Activated naive CD4-positive, alpha-beta T cell treated with anti-CD3 and anti-CD28 coated beads, Interleukin-2, amount 10 ng/mL, durations not matched to agents 7 days and 5 days (primary cell): Measurements from ENCODE around the gene NIM1K.
A peak's percentile ranks its signal among the peaks of the same experiment; 100 is the strongest.
"Not testable (repeated sequence)": the region's sequence is repeated elsewhere in the genome, so short reads cannot be mapped to it uniquely, and the experiment has no call there.

Source experiments
- CTCF ChIA-PET: fragments of 350-600 bp; sonication (Branson Sonifier 250); formaldehyde crosslinking; loops from one replicate; lab custom pipeline; 2021; ENCODE audit warnings: antibody characterized with exemption; lab: Charles Lee
- DNase-seq: peaks from one replicate; pipeline ENCODE4 v3.0.0-alpha.2; 2020
- H3K27ac Mint-ChIP-seq: one replicate; pipeline ENCODE4 v1.8.0; 2021; ENCODE audit warnings: mild to moderate bottlenecking, moderate library complexity, mixed read lengths
- H3K27me3 Mint-ChIP-seq: one replicate; pipeline ENCODE4 v1.8.0; 2021; ENCODE audit warnings: mild to moderate bottlenecking, mixed read lengths
- H3K36me3 Mint-ChIP-seq: one replicate; pipeline ENCODE4 v1.8.0; 2021; ENCODE audit warnings: mixed read lengths
- H3K4me1 Mint-ChIP-seq: one replicate; pipeline ENCODE4 v1.8.0; 2021; ENCODE audit warnings: mixed read lengths
- H3K4me3 Mint-ChIP-seq: one replicate; pipeline ENCODE4 v1.8.0; 2021; ENCODE audit warnings: mild to moderate bottlenecking, moderate library complexity, mixed read lengths
- H3K9me3 Mint-ChIP-seq: one replicate; pipeline ENCODE4 v1.8.0; 2021; ENCODE audit warnings: mixed read lengths

The NIM1K gene

DNA sequence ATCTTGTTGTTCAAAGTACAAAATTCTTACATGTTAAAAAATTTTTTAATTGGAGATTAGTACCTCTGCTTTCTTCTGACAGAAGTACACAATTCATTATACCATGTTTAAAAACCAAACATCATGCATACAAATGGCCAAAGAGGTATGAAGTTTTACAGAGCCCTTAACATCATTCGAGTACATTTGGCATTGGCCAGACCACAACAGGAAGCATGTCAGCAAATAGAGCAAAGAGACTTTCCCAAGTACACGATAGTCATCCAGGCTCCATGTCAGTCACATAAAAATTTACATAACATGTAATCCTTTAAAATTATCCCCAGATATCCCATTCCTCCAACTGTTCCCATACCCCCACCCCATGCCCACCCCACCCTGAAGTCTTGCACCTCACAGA is 98.7 kb downstream of the NIM1K start:
- CTCF ChIA-PET = no interaction called here
- no peak for DNase-seq
- H3K4me3 Mint-ChIP-seq = no peak overlapping the region
- H3K27ac Mint-ChIP-seq = no peak overlapping the region
- H3K9me3 Mint-ChIP-seq = no peaks in the 10 kb centered on the region
- H3K27me3 Mint-ChIP-seq = no peaks in the 10 kb centered on the region
- peaks cover 5% of the 10 kb centered on the region for H3K4me1 Mint-ChIP-seq
- H3K36me3 Mint-ChIP-seq = peaks cover 68% of the 10 kb centered on the region

DNA sequence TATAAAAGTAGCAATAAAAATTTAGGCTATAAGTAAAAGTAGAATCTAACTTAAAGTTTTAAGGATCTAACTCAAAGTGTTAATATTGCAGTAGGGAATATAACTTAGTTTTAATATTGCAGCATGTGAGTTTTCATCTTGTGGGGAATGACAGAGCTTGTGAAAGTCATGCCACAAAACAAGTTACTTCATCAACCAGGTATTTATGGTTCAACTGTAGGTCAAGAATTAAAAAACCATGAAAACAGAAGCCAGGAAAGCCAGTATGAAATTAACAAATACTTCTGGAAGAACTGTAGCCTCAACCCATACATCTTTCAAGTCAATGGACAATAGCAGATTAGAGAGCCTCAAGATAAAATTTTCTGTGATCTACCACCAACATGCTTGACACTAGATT is 102.2 kb downstream of the NIM1K start:
- CTCF ChIA-PET = interaction anchor here (1.4 kb wide), 1 partner anchor 190 kb away, joined by 3 read pairs; the partner anchor contains the start of gene TMEM267
- peaks cover 8% of the 10 kb centered on the region for H3K4me1 Mint-ChIP-seq
- H3K36me3 Mint-ChIP-seq = peaks cover 71% of the 10 kb centered on the region
- no peak overlapping the region for H3K27ac Mint-ChIP-seq
- H3K4me3 Mint-ChIP-seq = no peak overlapping the region
- no peaks in the 10 kb centered on the region for H3K9me3 Mint-ChIP-seq
- DNase-seq = no peak
- no peaks in the 10 kb centered on the region for H3K27me3 Mint-ChIP-seq

DNA sequence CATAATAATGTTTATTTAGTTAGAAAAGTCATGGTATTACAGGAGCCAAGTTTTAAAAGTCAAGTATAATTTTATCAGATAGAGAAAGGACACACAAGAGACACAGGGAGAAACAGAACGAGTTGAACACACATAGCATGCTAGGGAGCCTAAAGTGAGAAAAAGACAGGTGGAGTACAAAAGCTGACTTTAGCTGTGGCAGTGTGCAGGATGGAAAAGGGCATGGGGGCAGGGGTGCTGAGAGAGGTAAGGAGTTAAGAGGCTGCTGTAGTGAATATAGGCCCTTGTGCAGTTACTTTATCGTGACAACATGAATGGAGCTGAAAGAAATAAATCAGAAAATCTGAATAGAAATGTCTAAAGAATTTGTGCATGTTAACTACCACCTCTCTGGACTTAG is 103.2 kb downstream of the NIM1K start:
- peaks cover 10% of the 10 kb centered on the region for H3K4me1 Mint-ChIP-seq
- no peaks in the 10 kb centered on the region for H3K27me3 Mint-ChIP-seq
- H3K4me3 Mint-ChIP-seq = no peak overlapping the region
- H3K9me3 Mint-ChIP-seq = no peaks in the 10 kb centered on the region
- peaks cover 68% of the 10 kb centered on the region for H3K36me3 Mint-ChIP-seq
- no peak overlapping the region for H3K27ac Mint-ChIP-seq
- CTCF ChIA-PET = interaction anchor here (1.0 to 1.4 kb wide), 2 partner anchors 11 to 189 kb away, joined by 3 read pairs; partner anchors contain the start of gene TMEM267
- no peak for DNase-seq

GRCh38 chr5:43296835-43297234 is 104.8 kb downstream of the NIM1K start:
- Mint-ChIP-seq H3K4me1 (peaks cover 15% of the 10 kb centered on the region), H3K27me3 (no peaks in the 10 kb centered on the region), H3K9me3 (no peaks in the 10 kb centered on the region), H3K27ac (no peak overlapping the region), H3K4me3 (no peak overlapping the region), H3K36me3 (peaks cover 68% of the 10 kb centered on the region)
- CTCF ChIA-PET = no interaction called here
- no peak for DNase-seq

- Mint-ChIP-seq H3K27me3 (no peaks in the 10 kb centered on the region), H3K4me3 (no peak overlapping the region), H3K9me3 (no peaks in the 10 kb centered on the region), H3K27ac (no peak overlapping the region), H3K36me3 (peaks cover 72% of the 10 kb centered on the region), H3K4me1 (peaks cover 28% of the 10 kb centered on the region)
- CTCF ChIA-PET = no interaction called here
- no peak for DNase-seq
Observed at GRCh38 chr5:43298443-43298842, 106.4 kb downstream of the NIM1K start.

DNA sequence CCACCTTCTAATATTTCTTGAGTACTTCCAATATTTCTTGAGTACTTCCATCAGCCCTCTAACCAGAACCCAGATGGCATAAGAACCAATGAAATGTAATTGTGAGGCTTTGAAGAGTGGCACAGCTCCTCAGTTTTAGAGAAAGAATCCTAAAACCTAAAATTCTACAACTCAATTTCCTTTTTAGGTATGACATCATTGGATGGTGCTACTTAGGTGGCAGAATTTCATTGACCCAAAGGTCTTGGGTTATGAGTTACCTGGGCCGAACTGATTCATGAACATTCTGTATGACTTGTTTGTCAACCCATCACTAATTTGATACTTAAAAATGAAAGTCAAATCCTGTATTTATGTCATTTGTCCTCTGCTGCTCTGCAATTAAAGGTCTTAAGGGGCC is 108.1 kb downstream of the NIM1K start:
- Mint-ChIP-seq H3K4me3 (no peak overlapping the region), H3K4me1 (peaks cover 44% of the 10 kb centered on the region), H3K27ac (no peak overlapping the region), H3K27me3 (no peaks in the 10 kb centered on the region), H3K9me3 (no peaks in the 10 kb centered on the region), H3K36me3 (peaks cover 69% of the 10 kb centered on the region)
- DNase-seq = no peak
- CTCF ChIA-PET = interaction anchor here (1.6 kb wide), 1 partner anchor 12 kb away, joined by 5 read pairs; no protein-coding TSS in a partner anchor

DNA sequence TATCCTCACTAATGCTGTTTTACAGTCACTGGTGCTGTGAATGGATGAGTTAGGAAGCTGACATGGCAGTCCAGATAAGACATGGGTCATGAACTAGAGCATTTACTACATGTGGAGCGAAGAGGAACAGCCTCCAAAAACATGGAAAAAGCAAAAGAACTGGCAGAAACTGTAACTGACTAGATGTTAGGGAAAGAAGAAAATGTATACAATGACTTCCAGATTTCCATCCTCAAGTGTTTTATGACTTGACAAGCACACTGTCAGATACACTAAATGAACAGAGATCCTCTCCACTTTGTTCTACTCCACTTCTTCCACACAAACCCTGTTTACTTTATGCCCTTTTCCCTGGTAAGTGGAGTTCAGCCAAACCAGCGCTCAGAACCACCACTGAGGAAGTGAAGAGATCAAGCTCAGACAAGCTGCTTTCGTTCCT is 109.6 kb downstream of the NIM1K start:
- H3K27ac Mint-ChIP-seq = peak overlapping the region; percentile 50
- no peaks in the 10 kb centered on the region for H3K9me3 Mint-ChIP-seq
- peaks cover 55% of the 10 kb centered on the region for H3K4me1 Mint-ChIP-seq
- H3K27me3 Mint-ChIP-seq = no peaks in the 10 kb centered on the region
- no peak overlapping the region for H3K4me3 Mint-ChIP-seq
- peaks cover 64% of the 10 kb centered on the region for H3K36me3 Mint-ChIP-seq
- no peak for DNase-seq
- CTCF ChIA-PET = interaction anchor here (1.2 to 1.6 kb wide), 2 partner anchors 10 to 88 kb away, joined by 3 to 5 read pairs; no protein-coding TSS in a partner anchor

DNA sequence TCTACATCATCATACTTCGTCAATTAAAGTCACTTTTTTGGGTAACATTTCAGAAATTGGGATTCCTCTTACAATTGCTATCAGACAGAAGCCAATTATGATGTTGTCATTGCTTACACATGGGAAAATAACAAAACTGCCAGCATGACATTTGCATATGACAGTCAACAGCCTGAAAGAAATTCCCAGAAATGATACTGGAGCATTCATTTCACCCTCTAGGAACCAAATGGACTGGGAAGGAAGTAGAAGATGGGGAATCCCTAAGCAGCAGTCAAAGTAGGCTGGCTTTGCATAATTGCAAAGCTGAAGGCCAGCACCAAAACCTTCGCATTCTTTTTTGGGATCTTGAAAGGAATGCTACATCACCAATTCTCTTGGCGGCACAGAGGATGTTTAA is 110.5 kb downstream of the NIM1K start:
- H3K4me1 Mint-ChIP-seq = peaks cover 59% of the 10 kb centered on the region
- DNase-seq = no peak
- CTCF ChIA-PET = interaction anchor here (0.7 to 2.3 kb wide), 3 partner anchors 11 to 230 kb away, joined by 3 to 9 read pairs (median 3); partner anchors contain the start of gene HMGCS1
- H3K9me3 Mint-ChIP-seq = no peaks in the 10 kb centered on the region
- no peak overlapping the region for H3K4me3 Mint-ChIP-seq
- H3K27ac Mint-ChIP-seq = peak overlapping the region; percentile 57
- H3K36me3 Mint-ChIP-seq = peaks cover 59% of the 10 kb centered on the region
- no peaks in the 10 kb centered on the region for H3K27me3 Mint-ChIP-seq

- peaks cover 59% of the 10 kb centered on the region for H3K36me3 Mint-ChIP-seq
- peak overlapping the region; percentile 12 for H3K27ac Mint-ChIP-seq
- H3K9me3 Mint-ChIP-seq = no peaks in the 10 kb centered on the region
- DNase-seq = no peak
- CTCF ChIA-PET = interaction anchor here (0.7 to 2.3 kb wide), 3 partner anchors 10 to 230 kb away, joined by 3 to 9 read pairs (median 3); partner anchors contain the start of gene HMGCS1
- H3K4me3 Mint-ChIP-seq = no peak overlapping the region
- H3K27me3 Mint-ChIP-seq = no peaks in the 10 kb centered on the region
- H3K4me1 Mint-ChIP-seq = peaks cover 62% of the 10 kb centered on the region
Observed at GRCh38 chr5:43303242-43303641, 111.2 kb downstream of the NIM1K start.

DNA sequence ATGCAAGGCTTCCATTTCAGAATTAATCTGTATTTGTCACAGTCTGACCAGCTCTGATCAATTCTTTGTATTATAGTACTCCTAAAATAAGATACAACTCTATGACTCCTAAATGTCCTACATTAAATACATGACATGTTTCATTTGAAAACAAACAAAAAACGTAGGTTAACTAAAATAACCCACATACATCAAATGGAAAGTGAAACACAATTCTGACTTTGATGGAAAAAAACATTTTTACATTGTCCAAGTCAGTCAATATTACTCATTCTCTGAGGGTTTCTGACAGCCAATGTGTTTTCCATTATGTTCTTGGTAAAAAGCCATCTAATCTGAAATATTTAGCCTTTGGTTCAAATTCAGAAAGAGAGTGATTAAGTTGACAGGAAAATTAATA is 112.5 kb downstream of the NIM1K start:
- Mint-ChIP-seq H3K9me3 (no peaks in the 10 kb centered on the region), H3K4me1 (peaks cover 71% of the 10 kb centered on the region), H3K4me3 (no peak overlapping the region), H3K27ac (peak overlapping the region; percentile 84), H3K36me3 (peaks cover 57% of the 10 kb centered on the region), H3K27me3 (no peaks in the 10 kb centered on the region)
- CTCF ChIA-PET = interaction anchor here (0.9 to 2.3 kb wide), 3 partner anchors 9 to 229 kb away, joined by 3 to 11 read pairs (median 9); partner anchors contain the start of gene HMGCS1
- DNase-seq = no peak

GRCh38 chr5:43305948-43306565 is 114.0 kb downstream of the NIM1K start:
- Mint-ChIP-seq H3K4me1 (peaks cover 77% of the 10 kb centered on the region), H3K27me3 (no peaks in the 10 kb centered on the region), H3K4me3 (no peak overlapping the region), H3K27ac (peak overlapping the region; percentile 50), H3K9me3 (no peaks in the 10 kb centered on the region), H3K36me3 (peaks cover 56% of the 10 kb centered on the region)
- no peak for DNase-seq
- CTCF ChIA-PET = interaction anchor here (0.7 to 2.1 kb wide), 11 partner anchors 10 to 242 kb away, joined by 3 to 11 read pairs (median 3); partner anchors contain the start of gene NIM1K

GRCh38 chr5:43306954-43307353 is 114.9 kb downstream of the NIM1K start:
- CTCF ChIA-PET = interaction anchor here (0.8 to 2.1 kb wide), 6 partner anchors 10 to 200 kb away, joined by 3 to 10 read pairs (median 3); partner anchors contain the start of gene NIM1K
- not testable (repeated sequence) for H3K27ac Mint-ChIP-seq, DNase-seq, H3K27me3 Mint-ChIP-seq, H3K4me3 Mint-ChIP-seq, H3K9me3 Mint-ChIP-seq
- H3K36me3 Mint-ChIP-seq = peaks cover 53% of the 10 kb centered on the region
- peaks cover 78% of the 10 kb centered on the region for H3K4me1 Mint-ChIP-seq

- Mint-ChIP-seq H3K9me3 (peaks cover 1% of the 10 kb centered on the region), H3K36me3 (peaks cover 48% of the 10 kb centered on the region), H3K27me3 (no peaks in the 10 kb centered on the region), H3K4me3 (peak overlapping the region; percentile 37), H3K4me1 (peaks cover 77% of the 10 kb centered on the region), H3K27ac (no peak overlapping the region)
- CTCF ChIA-PET = interaction anchor here (1.5 to 1.9 kb wide), 2 partner anchors 81 to 203 kb away, joined by 4 to 8 read pairs; no protein-coding TSS in a partner anchor
- DNase-seq = no peak
Observed at GRCh38 chr5:43309122-43309521, 117.1 kb downstream of the NIM1K start.

- Mint-ChIP-seq H3K9me3 (peaks cover 4% of the 10 kb centered on the region), H3K27ac (no peak overlapping the region), H3K4me3 (no peak overlapping the region), H3K27me3 (no peaks in the 10 kb centered on the region), H3K4me1 (peaks cover 77% of the 10 kb centered on the region), H3K36me3 (peaks cover 44% of the 10 kb centered on the region)
- CTCF ChIA-PET = interaction anchor here (1.5 to 1.9 kb wide), 2 partner anchors 80 to 203 kb away, joined by 4 to 8 read pairs; no protein-coding TSS in a partner anchor
- DNase-seq = no peak
Observed at GRCh38 chr5:43309637-43310036, 117.6 kb downstream of the NIM1K start.
